Astrocyte (in vitro differentiated cells and primary cell): Measurements from ENCODE around the gene DIP2C. TPM values are rescaled to one million over a fixed set of nuclear protein-coding genes. Genes with fewer than 3 reads are reported as not detected.
"Not testable (repeated sequence)": the region's sequence is repeated elsewhere in the genome, so short reads cannot be mapped to it uniquely, and the experiment has no call there.

Experiments
- DNase-seq: peaks from one replicate; pipeline ENCODE4 v3.0.0-alpha.2; 2010; ENCODE audit warnings: low read depth
- FAIRE-seq: peaks from 2 replicates; lab custom pipeline; 2011; peaks lifted over from hg19 to GRCh38; lab: Jason Lieb, UNC
- H2AFZ ChIP-seq: 2 replicates; pipeline ENCODE4 v1.6.0; 2012; ENCODE audit warnings: low read depth, low read length, inconsistent platforms
- H3K27ac ChIP-seq: 2 replicates; pipeline ENCODE4 v1.5.1; 2011; ENCODE audit warnings: low read depth, low read length, inconsistent platforms
- H3K27me3 ChIP-seq: 2 replicates; pipeline ENCODE4 v1.6.0; 2011; ENCODE audit warnings: low read length, inconsistent platforms; ENCODE audit not compliant: insufficient read depth
- H3K36me3 ChIP-seq: 2 replicates; pipeline ENCODE4 v1.5.1; 2011; ENCODE audit warnings: low read length, inconsistent platforms; ENCODE audit not compliant: insufficient read depth
- H3K4me1 ChIP-seq: 2 replicates; pipeline ENCODE4 v1.5.1; 2011; ENCODE audit warnings: low read length, inconsistent platforms; ENCODE audit not compliant: insufficient read depth
- H3K4me2 ChIP-seq: 2 replicates; pipeline ENCODE4 v1.6.0; 2012; ENCODE audit warnings: low read length, inconsistent platforms
- H3K4me3 ChIP-seq: 2 replicates; pipeline ENCODE4 v1.5.1; 2011; ENCODE audit warnings: low read depth, mild to moderate bottlenecking, low read length, inconsistent platforms; ENCODE audit not compliant: insufficient read depth
- H3K79me2 ChIP-seq: 2 replicates; pipeline ENCODE4 v1.6.0; 2012; ENCODE audit warnings: mild to moderate bottlenecking, low read length, inconsistent platforms; ENCODE audit not compliant: insufficient read depth
- H3K9ac ChIP-seq: 2 replicates; pipeline ENCODE4 v1.6.0; 2012; ENCODE audit warnings: mild to moderate bottlenecking, low read length, inconsistent platforms
- H3K9me3 ChIP-seq: 2 replicates; pipeline ENCODE4 v1.5.1; 2012; ENCODE audit warnings: low read depth, mild to moderate bottlenecking, low read length, inconsistent platforms; ENCODE audit not compliant: insufficient read depth
- H4K20me1 ChIP-seq: 2 replicates; pipeline ENCODE4 v1.6.0; 2012; ENCODE audit warnings: low read length, inconsistent platforms; ENCODE audit not compliant: insufficient read depth
- H3K27ac Mint-ChIP-seq: one replicate; pipeline ENCODE4 v1.8.0; 2021; ENCODE audit warnings: mild to moderate bottlenecking, mixed read lengths; ENCODE audit not compliant: unreplicated experiment
- H3K27me3 Mint-ChIP-seq: one replicate; pipeline ENCODE4 v1.8.0; 2021; ENCODE audit warnings: low read depth, mixed read lengths; ENCODE audit not compliant: unreplicated experiment
- H3K36me3 Mint-ChIP-seq: one replicate; pipeline ENCODE4 v1.8.0; 2021; ENCODE audit warnings: low read depth, mixed read lengths; ENCODE audit not compliant: unreplicated experiment
- H3K4me1 Mint-ChIP-seq: one replicate; pipeline ENCODE4 v1.8.0; 2021; ENCODE audit warnings: low read depth, mixed read lengths; ENCODE audit not compliant: unreplicated experiment
- H3K4me3 Mint-ChIP-seq: one replicate; pipeline ENCODE4 v1.8.0; 2021; ENCODE audit warnings: mild to moderate bottlenecking, moderate library complexity, mixed read lengths; ENCODE audit not compliant: unreplicated experiment
- H3K9me3 Mint-ChIP-seq: one replicate; pipeline ENCODE4 v1.8.0; 2021; ENCODE audit warnings: mild to moderate bottlenecking, mixed read lengths; ENCODE audit not compliant: unreplicated experiment
- CTCF ChIP-seq: IDR thresholded peaks from 2 replicates; pipeline ENCODE4 v1.5.1; 2011; ENCODE audit warnings: low read depth, mild to moderate bottlenecking, inconsistent platforms, low read length, moderate library complexity; ENCODE audit not compliant: insufficient read depth
- EZH2 ChIP-seq: IDR thresholded peaks from 2 replicates; pipeline ENCODE4 v1.6.1; 2012; ENCODE audit warnings: mild to moderate bottlenecking, low read length, inconsistent platforms; ENCODE audit not compliant: insufficient read depth
- total RNA-seq: library from RNA; stranded (reverse); gene quantifications from 2 replicates; pipeline ENCODE4 v1.2.1, GENCODE V29; 2021

Gene DIP2C
- total RNA-seq, 1 donor from 2014 or later, result 27.3 TPM

GRCh38 chr10:264160-265073 lies 425.1 kb downstream of the DIP2C start:
- H3K9ac ChIP-seq, H3K79me2 ChIP-seq, H3K27me3 ChIP-seq, H3K4me2 ChIP-seq, H3K27ac ChIP-seq, DNase-seq, H3K4me3 ChIP-seq, H3K9me3 Mint-ChIP-seq, H2AFZ ChIP-seq, H3K4me1 ChIP-seq, H3K4me3 Mint-ChIP-seq, H3K27me3 Mint-ChIP-seq, FAIRE-seq, H3K27ac Mint-ChIP-seq, H3K4me1 Mint-ChIP-seq, H4K20me1 ChIP-seq, H3K9me3 ChIP-seq, H3K36me3 ChIP-seq: not testable (repeated sequence)
- H3K36me3 Mint-ChIP-seq, result peaks cover 11% of the 10 kb centered on the region

GRCh38 chr10:260819-261429 lies 428.5 kb downstream of the DIP2C start:
- Histone ChIP-seq H3K9me3 (no peaks in the 10 kb centered on the region), H3K36me3 (peaks cover 6% of the 10 kb centered on the region), H3K79me2 (no peaks in the 10 kb centered on the region), H3K9ac (no peak overlapping the region), H3K4me1 (no peaks in the 10 kb centered on the region), H3K4me2 (no peak overlapping the region), H3K27me3 (no peaks in the 10 kb centered on the region), H4K20me1 (no peaks in the 10 kb centered on the region), H3K27ac (no peak overlapping the region), H2AFZ (no peak overlapping the region), H3K4me3 (no peak overlapping the region)
- Mint-ChIP-seq H3K27ac (no peak overlapping the region), H3K4me3 (no peak overlapping the region), H3K27me3 (no peaks in the 10 kb centered on the region), H3K36me3 (peaks cover 17% of the 10 kb centered on the region), H3K4me1 (no peaks in the 10 kb centered on the region), H3K9me3 (no peaks in the 10 kb centered on the region)
- no peak for FAIRE-seq
- no peak for DNase-seq
- no peak for TF ChIP-seq EZH2

- FAIRE-seq, result no peak
- H3K79me2 ChIP-seq, result no peaks in the 10 kb centered on the region
Observed at GRCh38 chr10:251982-252582, 437.4 kb downstream of the DIP2C start.

More at GRCh38 chr10:251982-252582, 437.4 kb downstream of the DIP2C start:
- H3K4me3 ChIP-seq, result no peak overlapping the region
- no peak overlapping the region for H3K27ac Mint-ChIP-seq
- H3K27me3 Mint-ChIP-seq, result no peaks in the 10 kb centered on the region
- H3K27me3 ChIP-seq, result no peaks in the 10 kb centered on the region
- no peaks in the 10 kb centered on the region for H4K20me1 ChIP-seq
- no peaks in the 10 kb centered on the region for H3K9me3 ChIP-seq
- no peak overlapping the region for H3K4me2 ChIP-seq
- no peak for DNase-seq
- no peak overlapping the region for H2AFZ ChIP-seq
- no peak overlapping the region for H3K4me3 Mint-ChIP-seq
- H3K4me1 Mint-ChIP-seq, result no peaks in the 10 kb centered on the region
- no peak overlapping the region for H3K9ac ChIP-seq
- H3K4me1 ChIP-seq, result no peaks in the 10 kb centered on the region
- TF ChIP-seq EZH2 (no peak), CTCF (no peak)
- H3K36me3 ChIP-seq, result peaks cover 40% of the 10 kb centered on the region
- H3K27ac ChIP-seq, result no peak overlapping the region
- peaks cover 8% of the 10 kb centered on the region for H3K36me3 Mint-ChIP-seq
- no peaks in the 10 kb centered on the region for H3K9me3 Mint-ChIP-seq
